WERI-Rb-1 (cell line): ENCODE measurements around the gene EIF2S1.

Source experiments
- DNase-seq: peaks from one replicate; pipeline ENCODE4 v3.0.0-alpha.2; 2020
- H3K27ac ChIP-seq: fragments of 250-450 bp; sonication (Bioruptor Pico); 2 replicates; pipeline ENCODE4 v1.5.1; 2020; ENCODE audit warnings: mild to moderate bottlenecking, moderate library complexity
- H3K27me3 ChIP-seq: fragments of 250-450 bp; sonication (Bioruptor Pico); 2 replicates; pipeline ENCODE4 v1.5.1; 2021; ENCODE audit warnings: mild to moderate bottlenecking, low read depth, moderate library complexity; ENCODE audit not compliant: insufficient read depth, severe bottlenecking
- H3K36me3 ChIP-seq: fragments of 250-450 bp; sonication (Bioruptor Pico); 2 replicates; pipeline ENCODE4 v1.5.1; 2020; ENCODE audit warnings: mild to moderate bottlenecking, moderate library complexity
- H3K4me3 ChIP-seq: 2 replicates; pipeline ENCODE4 v1.5.1; 2011; ENCODE audit warnings: low read depth, mild to moderate bottlenecking, control low read depth, low read length
- H3K9me3 ChIP-seq: fragments of 250-450 bp; sonication (Bioruptor Pico); 2 replicates; pipeline ENCODE4 v1.5.1; 2021; ENCODE audit warnings: mild to moderate bottlenecking, moderate library complexity; ENCODE audit not compliant: severe bottlenecking
- TF ChIP-seq, protein P1 (sequence below): IDR thresholded peaks from 2 replicates; pipeline ENCODE4 v1.5.1; 2011; ENCODE audit warnings: low read depth, mild to moderate bottlenecking, control low read depth, inconsistent platforms, low read length

The EIF2S1 gene

DNA sequence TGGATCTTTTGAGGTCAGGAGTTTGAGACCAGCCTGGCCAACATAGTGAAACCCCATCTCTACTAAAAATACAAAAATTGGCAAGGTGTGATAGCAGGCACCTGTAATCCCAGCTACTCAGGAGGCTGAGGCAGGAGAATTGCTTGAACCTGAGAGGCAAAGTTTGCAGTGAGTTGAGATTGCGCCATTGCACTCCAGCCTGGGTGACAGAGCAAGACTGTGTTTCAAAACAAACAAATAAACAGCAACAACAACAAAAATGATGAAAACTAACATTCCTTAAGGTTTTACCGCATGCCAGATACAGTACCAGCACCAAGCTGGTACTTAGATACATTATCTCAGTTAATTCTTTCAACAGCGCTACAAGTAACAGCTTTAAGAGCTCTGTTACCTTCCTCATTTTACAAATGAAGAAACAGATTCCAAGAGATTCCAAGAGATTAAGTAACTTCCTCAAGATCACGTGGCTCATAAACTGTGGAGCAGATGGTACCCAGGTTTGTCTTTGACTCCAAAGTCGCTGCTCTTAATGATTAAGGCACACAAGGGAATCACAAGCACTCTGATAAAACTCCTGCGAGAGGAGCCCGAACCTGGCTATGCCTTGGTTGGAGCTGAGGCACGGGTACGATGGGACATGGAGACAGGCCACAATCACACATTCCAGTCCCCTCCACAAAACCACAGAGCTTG lies 69.5 kb downstream of the EIF2S1 start:
- peak overlapping the region; percentile 70 for H3K27ac ChIP-seq
- peak; percentile 76 for DNase-seq
- TF ChIP-seq, protein P1, sequence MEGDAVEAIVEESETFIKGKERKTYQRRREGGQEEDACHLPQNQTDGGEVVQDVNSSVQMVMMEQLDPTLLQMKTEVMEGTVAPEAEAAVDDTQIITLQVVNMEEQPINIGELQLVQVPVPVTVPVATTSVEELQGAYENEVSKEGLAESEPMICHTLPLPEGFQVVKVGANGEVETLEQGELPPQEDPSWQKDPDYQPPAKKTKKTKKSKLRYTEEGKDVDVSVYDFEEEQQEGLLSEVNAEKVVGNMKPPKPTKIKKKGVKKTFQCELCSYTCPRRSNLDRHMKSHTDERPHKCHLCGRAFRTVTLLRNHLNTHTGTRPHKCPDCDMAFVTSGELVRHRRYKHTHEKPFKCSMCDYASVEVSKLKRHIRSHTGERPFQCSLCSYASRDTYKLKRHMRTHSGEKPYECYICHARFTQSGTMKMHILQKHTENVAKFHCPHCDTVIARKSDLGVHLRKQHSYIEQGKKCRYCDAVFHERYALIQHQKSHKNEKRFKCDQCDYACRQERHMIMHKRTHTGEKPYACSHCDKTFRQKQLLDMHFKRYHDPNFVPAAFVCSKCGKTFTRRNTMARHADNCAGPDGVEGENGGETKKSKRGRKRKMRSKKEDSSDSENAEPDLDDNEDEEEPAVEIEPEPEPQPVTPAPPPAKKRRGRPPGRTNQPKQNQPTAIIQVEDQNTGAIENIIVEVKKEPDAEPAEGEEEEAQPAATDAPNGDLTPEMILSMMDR, result no peak

DNA sequence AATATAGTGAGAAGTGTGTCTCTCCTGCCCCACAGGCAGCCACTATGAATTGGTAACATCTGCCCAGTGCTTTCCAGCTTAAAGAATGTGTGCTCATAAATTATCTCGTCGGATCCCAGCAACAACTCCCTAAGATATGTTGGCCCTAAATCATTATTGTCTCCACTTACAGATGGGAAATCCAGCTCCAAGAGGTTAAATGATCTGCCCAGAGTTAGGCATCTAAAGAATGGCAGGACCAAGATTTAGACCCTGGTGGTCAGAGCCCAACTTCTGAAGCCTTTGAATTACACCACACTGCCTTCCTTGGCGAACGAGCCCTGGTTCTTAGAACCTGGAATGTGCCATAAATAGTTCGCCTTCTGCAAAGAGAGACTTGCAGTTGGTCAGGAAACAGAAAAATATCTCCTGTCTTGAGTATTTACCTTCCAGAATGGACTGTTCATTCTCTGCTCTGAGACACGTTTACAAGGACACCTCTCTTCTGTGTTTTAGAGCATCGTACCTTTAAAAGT lies 72.0 kb downstream of the EIF2S1 start:
- H3K27ac ChIP-seq, result no peak overlapping the region
- H3K9me3 ChIP-seq, result no peaks in the 10 kb centered on the region
- DNase-seq, result no peak
- H3K4me3 ChIP-seq, result no peak overlapping the region
- TF ChIP-seq, protein P1, result no peak
- no peaks in the 10 kb centered on the region for H3K27me3 ChIP-seq
- no peaks in the 10 kb centered on the region for H3K36me3 ChIP-seq

More for the DNA sequence above, 69.5 kb downstream of the EIF2S1 start:
- no peaks in the 10 kb centered on the region for H3K9me3 ChIP-seq
- 0 out of 2 replicates have a peak overlapping the region, but pooled peaks have one; percentile 2 for H3K4me3 ChIP-seq
- H3K27me3 ChIP-seq, result no peaks in the 10 kb centered on the region
- no peaks in the 10 kb centered on the region for H3K36me3 ChIP-seq

DNA sequence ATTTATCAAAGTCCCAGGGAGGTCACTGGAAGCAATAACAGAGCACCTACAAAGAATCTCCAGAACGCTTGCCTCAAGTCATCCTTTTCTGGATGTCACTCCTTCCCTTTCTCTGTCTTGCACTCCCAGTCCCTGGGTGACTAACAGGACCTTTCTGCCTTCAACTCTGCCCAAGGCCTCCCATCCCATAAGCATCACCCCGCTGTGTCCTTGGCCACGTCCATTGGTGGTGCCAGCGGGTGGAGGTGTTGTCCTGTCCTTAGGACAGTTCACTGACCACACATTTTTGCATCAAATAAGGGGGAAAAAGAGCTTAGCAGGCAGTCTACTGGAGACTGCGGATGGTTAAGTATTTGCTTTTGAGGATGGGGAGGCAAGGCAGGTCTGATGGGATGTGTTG lies 75.5 kb downstream of the EIF2S1 start:
- H3K4me3 ChIP-seq, result no peak overlapping the region
- no peak overlapping the region for H3K27ac ChIP-seq
- H3K27me3 ChIP-seq, result no peaks in the 10 kb centered on the region
- TF ChIP-seq, protein P1, result no peak
- no peaks in the 10 kb centered on the region for H3K9me3 ChIP-seq
- no peaks in the 10 kb centered on the region for H3K36me3 ChIP-seq
- DNase-seq, result no peak
